ENCODE results near the gene WSB2.
A peak's percentile ranks its signal among the peaks of the same experiment; 100 is the strongest.
"Not testable (repeated sequence)": the region's sequence is repeated elsewhere in the genome, so short reads cannot be mapped to it uniquely, and the experiment has no call there.

The WSB2 gene

DNA sequence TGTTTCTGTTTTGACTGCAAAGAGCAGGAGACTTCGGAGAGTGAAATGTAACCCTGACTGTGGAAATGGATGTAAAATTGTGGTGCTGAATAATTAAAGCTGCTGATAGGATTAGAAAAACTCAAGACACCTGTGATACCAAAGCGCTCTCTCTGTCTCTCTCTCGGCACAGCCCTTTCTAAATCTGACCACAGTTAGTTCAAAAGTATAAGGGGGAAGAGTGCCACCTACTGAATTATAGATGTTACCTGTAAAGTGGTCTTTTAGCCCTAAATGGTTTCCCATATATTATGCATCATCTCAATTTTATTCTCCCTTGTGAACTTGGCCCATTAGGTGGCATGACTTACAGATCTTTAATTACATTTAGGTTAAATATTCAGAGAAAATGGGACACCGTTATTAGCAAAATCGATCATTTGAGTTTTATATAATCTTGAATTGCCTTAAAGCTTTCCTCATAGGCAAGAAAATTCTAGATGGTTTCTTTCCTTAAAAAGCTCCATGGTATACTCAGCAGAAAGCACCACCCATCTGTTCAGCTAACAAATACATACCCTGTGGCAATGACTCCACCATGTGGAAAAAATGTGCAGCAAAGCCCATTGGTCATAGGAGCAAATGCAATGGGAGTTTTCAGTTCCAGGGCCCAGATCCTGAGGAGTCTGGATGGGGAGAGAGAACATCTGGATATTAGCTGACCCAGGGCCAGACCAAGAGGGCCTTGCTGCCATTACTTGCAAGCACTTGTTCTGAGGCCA lies 26.4 kb downstream of the WSB2 start:
- no peak for DNase-seq

DNA sequence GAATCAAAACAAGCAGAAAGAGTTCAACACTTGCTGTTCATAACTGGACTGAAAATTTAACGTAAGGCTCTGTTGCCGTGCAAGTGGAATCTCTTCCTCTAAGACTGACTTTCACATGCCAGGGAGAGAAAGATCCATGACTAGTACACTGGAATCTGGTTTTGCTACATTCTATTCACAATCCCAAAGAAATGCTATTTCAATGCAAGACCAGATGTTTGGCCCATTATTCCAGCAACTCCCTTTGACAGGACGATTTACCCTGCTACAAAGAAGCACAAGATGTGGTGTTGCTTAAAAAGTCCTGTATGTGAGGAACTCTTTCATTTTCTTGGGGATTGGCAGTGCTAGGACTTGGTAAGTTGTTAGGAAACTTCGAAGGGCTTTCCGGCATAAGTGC lies 27.1 kb downstream of the WSB2 start:
- DNase-seq: no peak

GRCh38 chr12:118033323-118033722 lies 27.7 kb downstream of the WSB2 start:
- DNase-seq: no peak

DNA sequence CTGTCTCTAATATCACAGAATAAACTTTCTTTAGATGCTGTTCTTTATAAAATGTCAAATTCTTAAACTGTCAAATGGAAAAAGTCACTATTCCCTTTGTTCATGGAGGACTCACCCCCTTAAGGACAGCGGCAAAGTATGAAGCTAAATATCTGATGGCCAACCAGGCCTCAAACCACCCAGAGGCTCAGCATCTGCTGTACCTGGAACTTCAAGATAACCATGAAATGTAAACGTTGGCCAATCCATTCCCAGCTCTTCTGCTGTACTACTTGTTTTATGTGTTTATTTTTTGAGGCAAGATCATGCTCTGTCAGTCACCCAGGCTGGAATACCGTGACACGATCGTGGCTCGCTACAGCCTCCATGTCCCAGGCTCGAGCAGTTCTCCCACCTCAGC lies 28.8 kb downstream of the WSB2 start:
- no peak for DNase-seq

- no peak for DNase-seq
Measured at GRCh38 chr12:118029166-118029565, 31.8 kb downstream of the WSB2 start.

- DNase-seq: no peak
Measured at GRCh38 chr12:118025168-118025567, 35.8 kb downstream of the WSB2 start.

DNA sequence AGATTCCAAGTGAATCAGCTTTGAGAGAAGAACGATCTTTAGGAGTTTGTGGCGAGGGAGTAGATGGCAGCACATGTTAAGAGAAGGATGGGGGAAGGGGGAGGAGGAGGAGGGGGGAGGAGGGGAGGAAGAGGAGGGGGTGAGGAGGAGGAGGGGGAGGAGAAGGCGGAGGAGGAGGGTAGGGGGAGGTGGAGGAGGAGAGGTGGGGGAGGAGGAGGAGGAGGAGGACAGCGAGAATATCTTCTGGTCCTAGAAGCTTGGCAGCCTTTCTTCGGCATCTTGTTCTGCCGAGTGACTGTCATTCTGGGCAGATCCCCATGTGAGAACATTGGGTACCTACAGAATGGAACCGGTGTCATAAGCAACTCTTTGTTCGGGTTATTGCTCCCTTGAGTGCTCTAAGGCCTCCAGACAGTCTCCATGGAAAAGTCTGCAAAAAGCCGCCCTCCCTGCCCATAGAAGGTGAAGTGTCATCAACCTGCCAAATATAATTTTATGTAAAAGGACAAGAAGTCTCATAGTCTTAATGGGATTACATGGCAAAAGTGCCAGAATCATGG lies 37.6 kb downstream of the WSB2 start:
- DNase-seq: peak; percentile 43

DNA sequence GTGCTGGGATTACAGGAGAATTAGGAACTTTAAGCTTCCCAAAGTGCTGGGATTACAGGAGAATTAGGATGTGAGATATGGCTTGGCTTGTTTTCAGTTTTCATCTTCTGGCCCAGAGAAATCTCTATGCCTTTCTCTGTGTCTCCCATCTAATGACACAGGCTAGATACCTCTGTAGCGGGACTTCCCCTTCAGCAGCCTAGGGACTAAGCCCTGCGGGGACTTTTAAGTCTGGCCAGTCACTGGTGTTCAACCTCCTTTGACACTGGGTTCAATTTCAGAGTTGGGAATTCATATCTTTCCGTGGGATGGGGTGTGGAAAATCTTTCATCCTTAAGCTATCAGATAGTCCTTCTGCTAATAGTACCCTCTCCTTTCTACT lies 38.3 kb downstream of the WSB2 start:
- no peak for DNase-seq

DNA sequence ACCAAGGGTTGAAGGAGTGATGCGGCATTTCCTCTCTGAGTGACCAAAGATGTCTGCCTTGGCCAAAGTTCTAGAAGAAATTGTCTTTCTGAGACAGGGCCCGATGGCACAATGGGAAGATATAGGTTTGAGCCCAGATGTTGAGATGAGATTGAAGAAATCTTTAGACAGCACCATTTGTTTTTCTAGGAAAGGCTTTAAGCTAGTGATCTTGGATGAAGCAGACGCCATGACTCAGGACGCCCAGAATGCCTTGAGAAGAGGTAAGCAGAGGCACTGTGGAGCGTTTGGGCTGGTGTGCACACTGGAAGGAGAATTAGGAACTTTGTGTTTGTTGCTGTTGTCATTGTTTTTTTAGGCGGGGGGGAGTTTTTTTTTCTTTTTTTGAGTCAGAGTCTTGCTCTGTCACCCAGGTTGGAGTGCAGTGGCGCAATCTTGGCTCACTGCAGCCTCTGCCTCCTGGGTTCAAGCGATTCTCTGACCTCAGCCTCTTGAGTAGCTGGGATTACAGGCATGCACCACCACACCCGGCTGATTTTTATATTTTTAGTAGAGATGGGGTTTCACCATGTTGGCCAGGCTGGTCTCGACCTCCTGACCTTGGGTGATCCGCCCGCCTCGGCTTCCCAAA lies 38.8 kb downstream of the WSB2 start:
- not testable (repeated sequence) for DNase-seq

GRCh38 chr12:118020036-118020435 lies 40.9 kb downstream of the WSB2 start:
- no peak for DNase-seq

DNA sequence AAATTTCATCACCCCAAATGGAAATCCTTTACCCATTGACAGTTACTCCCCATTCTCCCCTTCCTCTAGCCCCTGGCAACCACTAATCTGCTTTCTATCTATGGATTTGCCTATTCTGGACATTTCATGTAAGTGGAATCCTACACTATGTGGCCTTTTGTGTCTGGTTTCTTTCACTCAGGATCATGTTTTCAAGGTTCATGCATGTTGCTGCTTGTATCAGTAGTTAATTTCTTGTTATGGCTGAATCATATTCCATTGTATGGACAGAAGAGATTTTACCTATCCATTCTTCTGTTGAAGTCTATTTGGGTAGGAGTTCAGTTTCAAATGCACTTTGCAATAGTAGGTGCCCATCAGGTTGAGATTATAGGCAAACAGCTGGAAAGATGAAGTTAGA lies 43.1 kb downstream of the WSB2 start:
- DNase-seq: no peak

DNA sequence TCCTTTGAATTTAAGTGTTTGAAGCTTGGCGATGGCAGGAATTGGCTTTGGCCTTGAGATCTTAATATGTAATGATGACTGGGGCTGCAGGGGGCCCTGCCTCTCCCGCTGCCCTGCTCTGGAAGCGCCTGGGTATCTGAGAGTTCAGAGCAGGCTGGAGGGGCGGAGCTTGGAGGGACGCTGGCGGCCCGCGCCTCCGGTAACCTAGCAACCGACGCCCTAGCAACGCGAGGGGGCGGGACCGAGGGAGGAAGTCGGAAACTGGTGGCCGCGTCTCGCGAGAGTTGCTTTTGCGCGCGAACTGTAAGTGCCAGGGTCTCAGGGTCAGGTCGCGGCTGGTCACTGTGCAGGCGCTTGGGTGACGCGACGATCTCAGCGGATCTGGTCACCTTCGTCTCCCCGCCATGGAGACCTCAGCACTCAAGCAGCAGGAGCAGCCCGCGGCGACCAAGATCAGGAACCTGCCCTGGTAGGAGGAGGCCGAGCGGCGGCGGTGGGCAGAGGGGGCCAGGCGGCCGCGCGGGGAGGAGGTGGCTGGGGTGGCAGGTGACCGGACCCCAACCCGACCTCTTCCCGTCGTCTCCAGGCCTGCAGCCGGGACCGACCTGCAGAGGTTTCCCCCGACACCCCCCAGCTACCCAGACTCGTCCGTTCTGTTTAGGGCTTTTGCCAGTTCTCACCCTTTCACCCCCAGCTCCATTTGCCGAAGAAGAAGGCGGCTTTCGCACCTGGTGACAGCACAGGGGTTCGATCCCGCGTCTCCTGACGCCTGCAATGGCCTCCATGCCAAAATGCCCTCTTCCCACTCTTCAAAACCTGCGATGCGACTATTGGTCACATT lies 44.3 kb downstream of the WSB2 start, which contains the start of gene RFC5:
TSS of gene RFC5 (plus strand) at position 280 of the 841 bp plus-strand sequence. CDS start at position 405, 125 bp downstream.
- DNase-seq: peak; percentile 97

- no peak for DNase-seq
Measured at GRCh38 chr12:118015944-118016343, 45.0 kb downstream of the WSB2 start.

- no peak for DNase-seq
Measured at GRCh38 chr12:118015306-118015705, 45.7 kb downstream of the WSB2 start.

GRCh38 chr12:118013283-118013682 lies 47.7 kb downstream of the WSB2 start:
- DNase-seq: no peak

GRCh38 chr12:118011961-118012360 lies 49.0 kb downstream of the WSB2 start:
- no peak for DNase-seq

DNA sequence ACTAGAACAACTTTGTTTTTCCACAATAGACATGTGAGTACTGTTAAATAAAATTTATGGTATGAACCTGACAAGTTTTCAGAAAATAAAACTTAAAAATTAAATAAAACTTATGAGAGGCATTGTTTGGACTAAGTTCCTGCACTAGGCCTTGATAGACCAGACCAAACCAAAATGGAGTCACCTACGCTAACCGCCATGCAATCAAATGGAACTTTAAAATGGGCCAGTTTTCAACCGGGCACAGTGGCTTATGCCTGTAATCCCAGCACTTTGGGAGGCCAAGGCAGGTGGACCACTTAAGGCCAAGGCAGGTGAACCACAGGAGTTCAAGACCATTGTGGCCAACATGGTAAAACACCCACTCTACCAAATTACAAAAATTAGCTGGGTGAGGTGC lies 49.6 kb downstream of the WSB2 start:
- no peak for DNase-seq

DNA sequence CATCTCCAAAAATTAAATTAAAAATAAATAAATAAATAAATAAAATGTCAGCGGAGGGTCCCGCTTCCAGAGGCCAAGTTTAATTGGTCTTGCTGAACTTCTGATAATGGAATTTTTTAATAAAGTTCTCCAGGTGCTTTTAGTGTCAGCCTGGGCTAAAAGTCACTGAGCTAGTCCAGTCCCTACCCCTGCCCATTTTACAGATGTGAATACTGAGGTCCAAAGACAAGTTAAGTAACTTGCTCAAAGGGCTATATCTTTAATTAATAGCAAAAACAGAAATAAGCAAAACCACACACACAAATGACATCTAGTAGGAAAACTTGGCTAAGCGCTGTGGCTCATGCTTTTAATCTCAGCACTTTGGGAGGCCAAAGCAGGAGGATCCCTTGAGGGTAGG lies 50.1 kb downstream of the WSB2 start:
- DNase-seq: no peak

DNA sequence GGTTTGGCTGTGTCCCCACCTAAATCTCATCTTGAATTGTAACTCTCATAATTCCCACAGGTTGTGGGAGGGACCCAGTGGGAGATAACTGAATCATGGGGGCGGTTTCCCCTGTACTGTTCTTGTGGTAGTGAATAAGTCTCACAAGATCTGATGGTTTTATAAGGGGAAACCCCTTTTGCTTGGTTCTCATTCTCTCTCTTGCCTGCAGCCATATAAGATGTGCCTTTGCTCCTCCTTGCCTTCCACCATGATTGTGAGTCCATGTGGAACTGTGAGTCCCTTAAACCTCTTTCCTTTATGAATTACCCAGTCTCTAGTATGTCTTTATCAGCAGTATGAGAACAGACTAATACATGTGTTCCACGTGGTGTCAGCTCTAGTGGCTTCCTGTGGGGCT lies 61.2 kb downstream of the WSB2 start:
- DNase-seq: not testable (repeated sequence)

- no peak for DNase-seq
Measured at GRCh38 chr12:117998719-117999118, 62.3 kb downstream of the WSB2 start.

- DNase-seq: no peak
Measured at GRCh38 chr12:117994551-117995438, 66.2 kb downstream of the WSB2 start.
